Loucy (cell line): Measurements from ENCODE around the gene PCDHAC1.

Source experiments
- H2AFZ ChIP-seq: fragments of 200-600 bp; sonication (generic); 2 replicates; pipeline ENCODE4 v1.6.0; 2016; ENCODE audit warnings: antibody characterized with exemption, mild to moderate bottlenecking, low read length, moderate library complexity
- H3F3A ChIP-seq: fragments of 200-600 bp; 2 replicates; pipeline ENCODE4 v1.6.0; 2016; ENCODE audit warnings: antibody characterized with exemption, low read depth, mild to moderate bottlenecking
- H3K27me3 ChIP-seq: fragments of 200-600 bp; sonication (generic); 2 replicates; pipeline ENCODE4 v1.6.1; 2014; ENCODE audit warnings: low read length, mild to moderate bottlenecking; ENCODE audit not compliant: insufficient read depth, poor library complexity, severe bottlenecking
- H3K36me3 ChIP-seq: fragments of 200-600 bp; sonication (generic); 2 replicates; pipeline ENCODE4 v1.6.1; 2016; ENCODE audit warnings: low read length; ENCODE audit not compliant: insufficient read depth
- H3K4me1 ChIP-seq: fragments of 200-600 bp; sonication (generic); 2 replicates; pipeline ENCODE4 v1.5.1; 2014; ENCODE audit warnings: low read length, mild to moderate bottlenecking; ENCODE audit not compliant: insufficient read depth, poor library complexity, severe bottlenecking
- H3K4me2 ChIP-seq: fragments of 200-600 bp; sonication (generic); 2 replicates; pipeline ENCODE4 v1.6.0; 2014; ENCODE audit warnings: antibody characterized with exemption, low read length, low read depth, mild to moderate bottlenecking; ENCODE audit not compliant: poor library complexity, severe bottlenecking
- H3K4me3 ChIP-seq: fragments of 200-600 bp; sonication (generic); 2 replicates; pipeline ENCODE4 v1.5.1; 2014; ENCODE audit warnings: low read length, mild to moderate bottlenecking, mixed read lengths; ENCODE audit not compliant: poor library complexity, severe bottlenecking
- H3K79me2 ChIP-seq: fragments of 200-600 bp; sonication (generic); 2 replicates; pipeline ENCODE4 v1.6.1; 2014; ENCODE audit warnings: low read length; ENCODE audit not compliant: insufficient read depth
- H3K9ac ChIP-seq: fragments of 200-600 bp; sonication (generic); 2 replicates; pipeline ENCODE4 v1.6.0; 2014; ENCODE audit warnings: mild to moderate bottlenecking, low read depth, low read length, moderate library complexity; ENCODE audit not compliant: poor library complexity, severe bottlenecking
- H3K9me2 ChIP-seq: fragments of 200-600 bp; sonication (generic); replicated peaks from 2 replicates; pipeline ENCODE4 v1.6.1; 2016; ENCODE audit warnings: low read depth, low read length, mixed read lengths
- H3K9me3 ChIP-seq: fragments of 200-600 bp; sonication (generic); 2 replicates; pipeline ENCODE4 v1.6.1; 2014; ENCODE audit warnings: mild to moderate bottlenecking, antibody characterized with exemption, low read length, low read depth; ENCODE audit not compliant: insufficient read depth
- H4K20me1 ChIP-seq: fragments of 200-600 bp; sonication (generic); 2 replicates; pipeline ENCODE4 v1.6.0; 2014; ENCODE audit warnings: antibody characterized with exemption, low read length, mild to moderate bottlenecking; ENCODE audit not compliant: insufficient read depth, poor library complexity, severe bottlenecking
- EZH2phosphoT487 ChIP-seq: fragments of 200-600 bp; IDR thresholded peaks from 2 replicates; pipeline ENCODE4 v1.6.1; 2018; ENCODE audit warnings: antibody characterized with exemption, mild to moderate bottlenecking, moderate library complexity, borderline replicate concordance
- TF ChIP-seq, protein P1 (sequence below): fragments of 200-600 bp; sonication (generic); conservative IDR thresholded peaks from 2 replicates; pipeline ENCODE4 v1.5.1; 2014; ENCODE audit warnings: mild to moderate bottlenecking, antibody characterized with exemption, low read length

Gene PCDHAC1

DNA sequence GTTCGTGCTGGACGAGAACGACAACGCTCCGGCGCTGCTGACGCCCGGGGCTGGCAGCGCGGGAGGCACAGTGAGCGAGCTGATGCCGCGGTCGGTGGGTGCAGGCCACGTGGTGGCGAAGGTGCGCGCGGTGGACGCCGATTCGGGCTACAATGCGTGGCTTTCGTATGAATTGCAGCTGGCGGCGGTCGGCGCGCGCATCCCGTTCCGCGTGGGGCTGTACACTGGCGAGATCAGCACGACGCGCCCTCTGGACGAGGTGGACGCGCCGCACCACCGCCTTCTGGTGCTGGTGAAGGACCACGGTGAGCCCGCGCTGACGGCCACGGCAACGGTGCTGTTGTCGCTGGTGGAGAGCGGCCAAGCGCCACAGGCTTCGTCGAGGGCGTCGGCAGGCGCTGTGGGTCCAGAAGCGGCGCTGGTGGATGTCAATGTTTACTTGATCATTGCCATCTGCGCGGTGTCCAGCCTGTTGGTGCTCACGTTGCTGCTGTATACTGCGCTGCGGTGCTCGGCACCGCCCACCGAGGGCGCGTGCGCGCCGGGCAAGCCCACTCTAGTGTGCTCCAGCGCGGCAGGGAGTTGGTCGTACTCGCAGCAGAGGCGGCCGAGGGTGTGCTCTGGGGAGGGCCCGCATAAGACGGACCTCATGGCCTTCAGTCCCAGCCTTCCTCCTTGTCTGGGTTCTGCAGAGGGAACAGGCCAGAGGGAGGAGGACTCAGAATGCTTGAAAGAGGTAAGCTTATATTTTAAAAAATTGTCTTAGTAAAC lies 42.0 kb upstream of the PCDHAC1 start:
- H3K4me1 ChIP-seq = no peaks in the 10 kb centered on the region
- H3K79me2 ChIP-seq = no peaks in the 10 kb centered on the region
- no peaks in the 10 kb centered on the region for H3K27me3 ChIP-seq
- H3K9ac ChIP-seq = no peak overlapping the region
- H4K20me1 ChIP-seq = no peaks in the 10 kb centered on the region
- no peak overlapping the region for H3K4me2 ChIP-seq
- no peak overlapping the region for H3K4me3 ChIP-seq
- TF ChIP-seq, protein P1, sequence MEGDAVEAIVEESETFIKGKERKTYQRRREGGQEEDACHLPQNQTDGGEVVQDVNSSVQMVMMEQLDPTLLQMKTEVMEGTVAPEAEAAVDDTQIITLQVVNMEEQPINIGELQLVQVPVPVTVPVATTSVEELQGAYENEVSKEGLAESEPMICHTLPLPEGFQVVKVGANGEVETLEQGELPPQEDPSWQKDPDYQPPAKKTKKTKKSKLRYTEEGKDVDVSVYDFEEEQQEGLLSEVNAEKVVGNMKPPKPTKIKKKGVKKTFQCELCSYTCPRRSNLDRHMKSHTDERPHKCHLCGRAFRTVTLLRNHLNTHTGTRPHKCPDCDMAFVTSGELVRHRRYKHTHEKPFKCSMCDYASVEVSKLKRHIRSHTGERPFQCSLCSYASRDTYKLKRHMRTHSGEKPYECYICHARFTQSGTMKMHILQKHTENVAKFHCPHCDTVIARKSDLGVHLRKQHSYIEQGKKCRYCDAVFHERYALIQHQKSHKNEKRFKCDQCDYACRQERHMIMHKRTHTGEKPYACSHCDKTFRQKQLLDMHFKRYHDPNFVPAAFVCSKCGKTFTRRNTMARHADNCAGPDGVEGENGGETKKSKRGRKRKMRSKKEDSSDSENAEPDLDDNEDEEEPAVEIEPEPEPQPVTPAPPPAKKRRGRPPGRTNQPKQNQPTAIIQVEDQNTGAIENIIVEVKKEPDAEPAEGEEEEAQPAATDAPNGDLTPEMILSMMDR = no peak
- TF ChIP-seq EZH2phosphoT487 = no peak
- H2AFZ ChIP-seq = no peak overlapping the region
- no peaks in the 10 kb centered on the region for H3K36me3 ChIP-seq
- H3K9me2 ChIP-seq = no peaks in the 10 kb centered on the region
- no peaks in the 10 kb centered on the region for H3F3A ChIP-seq
- no peaks in the 10 kb centered on the region for H3K9me3 ChIP-seq

DNA sequence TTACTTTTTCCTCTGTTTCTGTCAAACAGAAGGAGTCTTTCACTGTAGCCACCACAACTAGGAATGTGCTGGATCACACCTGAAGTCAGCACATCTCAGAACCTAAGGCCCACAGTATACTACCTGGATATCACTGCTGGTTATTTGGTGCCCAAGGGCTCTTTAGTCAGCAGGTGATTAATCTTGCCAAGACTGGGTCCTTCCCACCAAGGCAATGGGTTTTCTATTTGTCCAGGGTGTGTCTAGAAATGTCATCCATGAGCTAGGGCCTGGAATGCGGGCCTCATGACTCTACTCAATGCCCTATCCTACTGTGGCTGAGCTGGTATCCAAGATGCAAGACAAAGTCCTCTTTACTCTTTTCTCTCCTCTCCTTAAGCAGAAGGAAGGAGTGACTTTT lies 9.8 kb upstream of the PCDHAC1 start:
- TF ChIP-seq, protein P1 = no peak
- TF ChIP-seq EZH2phosphoT487 = no peak
- Histone ChIP-seq H3K9ac (no peak overlapping the region), H3K4me3 (no peak overlapping the region), H3K4me2 (no peak overlapping the region), H3K9me2 (no peaks in the 10 kb centered on the region), H3K9me3 (no peaks in the 10 kb centered on the region), H2AFZ (no peak overlapping the region), H3K79me2 (no peaks in the 10 kb centered on the region), H3K27me3 (no peaks in the 10 kb centered on the region), H3K4me1 (no peaks in the 10 kb centered on the region), H3K36me3 (no peaks in the 10 kb centered on the region), H3F3A (no peaks in the 10 kb centered on the region), H4K20me1 (no peaks in the 10 kb centered on the region)

DNA sequence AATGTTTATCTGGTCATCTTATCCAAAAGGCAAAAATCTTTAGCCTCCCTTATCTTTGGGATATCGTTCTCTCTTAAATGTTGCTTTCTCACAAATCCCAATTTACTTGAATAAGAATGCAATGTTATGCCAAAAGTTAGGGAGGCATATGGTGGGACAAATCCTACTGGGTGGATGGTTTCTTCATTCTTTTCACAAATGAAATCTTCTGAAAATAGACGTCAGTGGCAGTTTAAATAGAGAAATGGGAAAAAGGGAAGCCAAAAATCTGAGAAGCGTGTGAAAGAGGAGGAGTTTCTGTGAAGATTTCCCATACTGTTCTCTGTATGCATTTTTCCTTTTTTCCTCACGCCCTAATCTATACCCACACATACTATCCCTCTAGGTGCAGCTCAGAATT lies 2.5 kb upstream of the PCDHAC1 start:
- Histone ChIP-seq H3K9ac (no peak overlapping the region), H4K20me1 (no peaks in the 10 kb centered on the region), H3K4me2 (no peak overlapping the region), H3K79me2 (no peaks in the 10 kb centered on the region), H3K4me3 (no peak overlapping the region), H3K4me1 (no peaks in the 10 kb centered on the region), H3K9me2 (no peaks in the 10 kb centered on the region), H3F3A (no peaks in the 10 kb centered on the region), H3K9me3 (no peaks in the 10 kb centered on the region), H3K27me3 (no peaks in the 10 kb centered on the region), H3K36me3 (no peaks in the 10 kb centered on the region), H2AFZ (no peak overlapping the region)
- TF ChIP-seq EZH2phosphoT487 = no peak
- TF ChIP-seq, protein P1 = no peak
